ENCODE results near the gene NF1.
"Not testable (repeated sequence)": the region's sequence is repeated elsewhere in the genome, so short reads cannot be mapped to it uniquely, and the experiment has no call there.

Gene NF1

GRCh38 chr17:31122746-31123145, 28.0 kb downstream of the NF1 start:
- no peak for DNase-seq (ENCODE audit: low read depth in 4 of 4, low spot score in 1 of 4)

DNA sequence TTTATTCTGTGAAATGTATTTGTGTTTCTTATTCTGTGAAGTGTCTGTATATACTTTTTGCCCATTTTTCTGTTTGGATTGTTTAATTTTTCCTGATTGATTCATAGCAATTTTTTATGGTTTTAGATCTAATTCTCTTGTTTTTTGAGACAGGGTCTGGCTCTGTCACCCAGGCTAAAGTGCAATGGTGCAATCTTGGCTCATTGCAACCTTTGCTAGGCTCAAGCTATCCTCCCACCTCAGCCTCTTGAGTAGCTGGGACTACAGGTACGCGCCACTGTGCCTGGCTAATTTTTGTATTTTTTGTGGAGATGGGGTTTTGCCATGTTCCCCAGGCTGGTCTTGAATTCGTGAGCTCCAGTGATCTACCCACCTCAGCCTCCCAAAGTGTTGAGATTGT, 31.5 kb downstream of the NF1 start:
- DNase-seq (ENCODE audit: low read depth in 4 of 4, low spot score in 1 of 4) = no peak

DNA sequence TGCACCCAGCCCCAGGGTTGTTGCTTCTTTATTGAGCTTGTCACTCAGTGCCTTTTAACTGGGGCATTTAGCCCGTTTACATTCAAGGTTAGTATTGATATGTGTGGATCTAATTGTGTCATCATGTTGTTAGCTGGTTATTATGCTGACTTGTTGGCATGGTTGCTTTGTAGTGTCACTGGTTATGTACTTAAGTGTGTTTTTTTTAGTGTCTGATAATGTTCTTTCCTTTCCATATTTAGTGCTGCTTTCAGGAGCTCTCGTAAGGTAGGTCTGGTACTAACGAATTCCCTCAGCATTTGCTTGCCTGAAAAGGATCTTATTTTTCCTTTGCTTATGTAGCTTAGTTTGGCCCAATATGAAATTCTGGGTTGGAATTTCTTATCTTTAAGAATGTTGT, 33.5 kb downstream of the NF1 start:
- DNase-seq (ENCODE audit: low read depth in 4 of 4, low spot score in 1 of 4) = no peak

DNA sequence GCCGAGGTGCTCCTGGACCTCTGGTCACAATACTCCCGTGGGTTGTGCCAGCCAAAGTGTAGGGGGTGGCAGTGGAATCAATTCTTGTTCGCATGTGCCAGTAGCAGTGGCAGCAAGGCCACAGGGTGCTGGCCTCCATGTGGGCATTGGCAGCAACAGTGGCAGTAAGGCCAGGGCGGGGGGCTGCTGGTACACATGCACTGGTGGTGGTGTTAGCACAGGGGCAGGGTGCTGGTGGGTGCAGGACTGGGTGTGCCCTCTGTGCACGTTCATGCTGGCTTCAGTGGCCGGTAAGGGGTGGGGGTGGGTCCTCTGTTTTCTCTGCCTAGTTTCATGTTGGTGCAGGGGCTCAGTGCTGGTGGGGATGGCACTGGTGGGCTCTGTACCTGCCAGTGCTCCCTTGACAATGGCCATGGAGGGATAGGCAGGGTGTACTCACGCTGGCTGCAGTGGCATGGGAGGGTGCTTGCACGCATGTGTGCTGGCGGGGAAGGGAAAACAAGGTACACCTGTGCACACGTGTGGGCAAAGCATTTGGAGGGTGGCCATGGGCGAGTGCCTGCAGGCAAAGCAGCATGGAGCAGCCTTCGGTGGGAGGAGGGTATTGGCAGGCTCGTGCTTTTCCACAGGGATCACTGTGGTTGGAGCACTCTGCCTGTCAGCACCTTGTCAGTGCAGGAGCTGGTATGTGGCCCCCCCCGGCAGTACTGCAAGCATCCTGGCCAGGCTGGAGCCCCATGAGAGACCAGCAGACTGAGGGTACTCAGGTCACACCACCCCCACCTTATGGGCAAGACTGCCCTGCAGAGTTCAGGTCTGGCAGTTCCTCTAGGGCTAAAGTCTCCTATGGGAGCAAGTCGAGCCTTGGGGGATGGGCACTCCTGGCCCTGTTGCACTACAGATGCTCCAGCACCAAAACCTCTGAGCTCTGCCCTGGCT, 35.8 kb downstream of the NF1 start:
- no peak for DNase-seq (ENCODE audit: low read depth in 4 of 4, low spot score in 1 of 4)

DNA sequence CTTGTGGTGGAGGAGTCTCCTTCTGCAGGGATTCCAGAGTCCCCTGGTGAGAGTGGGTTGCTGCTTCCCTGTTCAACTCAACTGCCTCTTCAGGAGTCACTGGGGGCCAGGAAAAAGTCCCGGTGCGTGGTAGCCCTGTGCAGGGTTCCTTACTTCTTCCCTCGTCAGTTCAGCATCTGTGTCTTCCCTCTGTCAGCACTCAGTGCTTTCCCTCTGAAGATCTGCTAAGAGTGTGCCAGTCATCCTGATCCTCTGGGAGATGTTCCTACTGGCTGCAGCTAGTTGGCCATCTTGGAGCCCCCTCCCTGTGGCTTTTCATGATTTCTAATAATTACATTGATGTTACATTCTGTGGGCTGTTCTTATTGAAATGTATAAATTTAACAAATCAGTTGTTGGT, 36.5 kb downstream of the NF1 start:
- DNase-seq (ENCODE audit: low read depth in 4 of 4, low spot score in 1 of 4) = no peak

DNA sequence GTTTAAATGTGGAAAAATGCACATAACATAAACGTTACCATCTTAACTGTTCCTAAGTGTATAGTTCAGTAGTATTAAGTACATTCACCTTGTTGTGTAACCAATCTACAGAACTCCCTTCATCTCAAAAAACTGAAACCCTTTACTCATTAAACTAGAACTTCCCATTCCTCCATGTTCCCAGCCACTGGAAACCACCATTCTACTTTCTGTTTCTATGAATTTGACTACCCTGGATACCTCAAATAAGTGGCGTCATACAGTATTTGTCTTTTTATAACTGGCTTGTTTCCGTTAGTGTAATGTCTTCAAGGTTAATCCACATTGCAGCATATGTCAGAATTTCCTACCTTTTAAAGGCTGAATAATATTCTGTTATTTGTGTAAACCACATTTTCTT, 38.2 kb downstream of the NF1 start:
- no peak for DNase-seq (ENCODE audit: low read depth in 4 of 4, low spot score in 1 of 4)

DNA sequence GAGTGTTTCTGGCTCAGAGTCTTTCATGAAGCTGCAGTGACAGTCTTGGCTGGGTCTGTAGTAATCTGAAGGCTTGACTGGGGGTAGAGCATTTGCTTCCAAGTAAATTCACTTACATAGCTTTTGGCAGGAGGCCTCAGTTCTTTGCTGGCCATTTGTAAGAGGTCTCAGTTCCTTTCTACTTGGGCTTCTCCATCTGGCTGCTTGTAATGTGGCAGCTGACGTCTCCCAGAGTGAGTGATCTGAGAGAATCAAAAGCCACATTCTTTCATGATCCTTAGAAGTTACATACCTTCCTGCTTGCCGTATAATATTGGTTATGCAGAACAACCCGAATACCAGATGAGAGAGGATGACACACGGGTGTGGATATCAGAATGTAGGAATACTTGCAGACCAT, 39.8 kb downstream of the NF1 start:
- no peak for DNase-seq (ENCODE audit: low read depth in 4 of 4, low spot score in 1 of 4)

DNA sequence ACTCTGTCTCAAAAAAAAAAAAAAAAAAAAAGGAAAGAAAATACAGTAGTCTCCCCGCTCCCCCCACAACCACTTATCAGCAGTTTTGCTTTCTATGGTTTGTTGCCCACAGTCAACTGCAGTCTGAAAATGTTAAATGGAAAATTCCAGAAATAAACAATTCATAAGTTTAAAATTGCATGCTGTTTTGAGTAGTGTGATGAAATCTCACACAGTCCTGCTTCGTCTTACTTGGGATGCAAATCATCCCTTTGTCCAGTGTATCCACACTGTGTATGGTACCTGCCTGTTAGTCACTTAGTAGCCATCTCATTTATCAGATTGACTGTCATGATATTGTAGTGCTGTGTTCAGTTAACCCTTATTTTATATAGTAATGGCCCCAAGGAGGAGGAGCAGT, 41.5 kb downstream of the NF1 start:
- no peak for DNase-seq (ENCODE audit: low read depth in 4 of 4, low spot score in 1 of 4)

DNA sequence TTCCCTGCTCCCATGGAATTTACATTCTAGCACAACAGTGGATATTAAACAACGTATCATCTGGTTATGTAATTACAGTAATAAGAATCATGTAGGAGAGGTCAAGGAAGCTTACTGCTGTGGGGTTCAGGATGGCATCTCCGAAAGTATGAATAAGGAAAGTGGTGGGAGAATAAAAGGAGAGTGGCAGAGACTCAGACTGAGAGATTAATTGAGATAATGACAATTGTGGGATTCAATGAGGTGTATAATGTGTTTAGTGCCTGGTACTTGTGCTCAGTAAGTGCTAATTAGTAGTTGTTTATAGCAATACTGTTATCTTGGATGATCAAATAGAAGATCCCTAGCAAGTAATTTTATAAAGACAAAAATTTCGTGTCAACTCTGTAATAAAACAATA, 45.3 kb downstream of the NF1 start:
- DNase-seq (ENCODE audit: low read depth in 4 of 4, low spot score in 1 of 4) = no peak

DNA sequence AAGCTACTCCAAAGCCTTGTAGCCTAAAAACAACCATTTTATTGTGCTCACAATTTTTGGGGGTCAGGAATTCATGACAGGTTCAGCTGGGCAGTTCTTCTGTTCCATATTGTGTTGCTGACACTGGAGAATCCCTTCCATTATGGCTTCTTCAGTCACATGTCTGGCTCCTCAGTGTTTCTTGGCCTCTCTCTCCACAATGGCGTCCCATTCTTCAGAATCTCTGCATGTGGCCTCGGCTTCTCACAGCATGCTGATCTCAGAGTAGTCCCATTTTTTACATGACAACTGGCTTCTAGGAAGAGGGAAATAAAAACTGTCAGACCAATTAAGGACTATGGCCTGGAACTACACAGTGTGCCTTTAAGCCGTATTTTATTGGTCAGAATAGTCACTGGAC, 49.7 kb downstream of the NF1 start:
- no peak for DNase-seq (ENCODE audit: low read depth in 4 of 4, low spot score in 1 of 4)

- no peak for DNase-seq (ENCODE audit: low read depth in 4 of 4, low spot score in 1 of 4)
Measured at GRCh38 chr17:31144836-31145235, 50.1 kb downstream of the NF1 start.

GRCh38 chr17:31147507-31148202, 52.9 kb downstream of the NF1 start:
- no peak for DNase-seq (ENCODE audit: low read depth in 4 of 4, low spot score in 1 of 4)

GRCh38 chr17:31148205-31148604, 53.4 kb downstream of the NF1 start:
- no peak for DNase-seq (ENCODE audit: low read depth in 4 of 4, low spot score in 1 of 4)

- no peak for DNase-seq (ENCODE audit: low read depth in 4 of 4, low spot score in 1 of 4)
Measured at GRCh38 chr17:31152271-31152670, 57.5 kb downstream of the NF1 start.

DNA sequence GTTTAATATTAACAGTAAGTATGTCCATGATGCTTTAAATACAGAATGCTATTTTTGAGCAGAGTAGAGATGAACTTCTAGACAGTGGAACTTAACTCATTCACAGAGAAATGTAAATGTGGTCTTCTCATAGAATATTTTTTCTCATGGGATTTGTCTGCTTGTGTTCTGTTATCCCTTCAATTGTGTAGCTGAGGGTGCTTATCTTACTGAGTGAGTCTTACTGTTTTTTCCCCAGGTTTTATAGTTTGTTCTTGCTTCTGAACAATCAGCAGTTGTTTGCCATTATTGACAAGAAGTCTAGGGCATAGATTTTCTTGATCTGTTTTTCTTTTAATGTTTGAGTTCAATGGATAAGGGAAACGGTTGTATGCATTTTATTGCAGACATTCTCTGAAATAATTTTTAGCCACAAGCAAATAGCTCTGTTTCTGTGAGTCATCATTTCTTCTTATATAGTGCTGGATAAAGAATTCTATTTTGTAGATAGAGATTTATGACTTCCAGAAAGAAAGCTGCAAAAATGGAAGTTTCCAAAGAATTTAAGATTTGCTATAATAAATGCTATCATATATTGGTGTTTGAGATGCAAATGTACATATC, 60.5 kb downstream of the NF1 start:
- DNase-seq (ENCODE audit: low read depth in 4 of 4, low spot score in 1 of 4) = no peak

DNA sequence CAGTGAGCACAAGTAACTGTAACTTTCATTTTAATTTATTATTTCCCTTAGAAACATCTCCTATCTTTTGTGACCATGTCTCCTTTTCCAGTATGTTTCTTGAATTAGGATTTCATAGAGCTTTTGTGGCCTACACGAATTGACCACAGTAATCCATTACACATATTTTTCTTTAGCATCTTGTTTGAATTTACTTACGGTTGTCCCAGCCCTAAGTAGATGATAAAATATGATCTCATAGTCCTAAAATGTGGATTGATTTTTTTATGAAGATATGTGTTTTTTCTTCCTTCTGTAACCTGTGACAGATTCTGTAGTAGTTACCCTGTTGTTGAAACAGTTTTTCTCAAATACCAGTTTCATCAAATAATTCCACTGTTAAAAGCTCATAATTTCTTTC, 61.5 kb downstream of the NF1 start:
- DNase-seq (ENCODE audit: low read depth in 4 of 4, low spot score in 1 of 4) = no peak

DNA sequence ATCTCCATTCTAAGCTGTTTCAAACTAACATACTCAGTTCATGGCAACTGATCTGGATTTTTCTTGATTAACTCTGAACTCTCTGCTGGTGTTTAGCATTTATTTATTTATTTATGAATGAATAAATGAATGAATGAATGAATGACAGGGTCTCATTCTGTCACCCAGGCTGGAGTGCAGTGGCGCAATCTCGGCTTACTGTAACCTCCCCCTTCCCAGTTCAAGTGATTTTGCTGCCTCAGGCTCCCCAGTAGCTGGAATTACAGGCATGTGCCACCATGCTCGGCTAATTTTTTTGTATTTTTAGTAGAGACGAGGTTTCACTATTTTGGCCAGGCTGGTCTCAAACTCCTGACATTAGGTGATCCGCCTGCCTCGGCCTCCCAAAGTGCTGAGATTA, 62.1 kb downstream of the NF1 start:
- not testable (repeated sequence) for DNase-seq (ENCODE audit: low read depth in 4 of 4, low spot score in 1 of 4)

- no peak for DNase-seq (ENCODE audit: low read depth in 4 of 4, low spot score in 1 of 4)
Measured at GRCh38 chr17:31158746-31159377, 64.1 kb downstream of the NF1 start.

DNA sequence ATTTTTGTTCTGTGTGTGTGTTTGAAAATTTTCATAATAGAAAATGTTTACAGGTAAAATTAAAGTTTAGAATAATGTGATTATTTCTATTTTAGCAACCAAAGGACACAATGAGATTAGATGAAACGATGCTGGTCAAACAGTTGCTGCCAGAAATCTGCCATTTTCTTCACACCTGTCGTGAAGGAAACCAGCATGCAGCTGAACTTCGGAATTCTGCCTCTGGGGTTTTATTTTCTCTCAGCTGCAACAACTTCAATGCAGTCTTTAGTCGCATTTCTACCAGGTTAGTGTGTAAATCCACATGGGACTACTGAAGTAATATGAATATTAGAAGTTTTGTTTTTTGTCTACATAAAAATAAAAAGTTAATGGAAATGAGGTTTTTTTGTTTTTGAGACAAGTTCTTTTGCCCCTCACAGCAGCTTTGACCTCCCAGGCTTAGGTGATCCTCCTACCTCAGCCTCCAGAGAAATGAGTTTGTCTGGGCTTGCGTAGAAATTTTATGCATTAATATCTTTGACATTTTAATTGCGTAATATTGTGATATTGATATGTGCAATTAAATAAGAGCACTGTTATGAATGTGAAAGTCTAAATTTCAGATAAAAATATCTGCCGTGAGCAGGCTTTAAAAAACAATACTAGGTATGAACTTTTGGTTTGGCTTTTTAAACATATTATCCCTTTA, 68.5 kb downstream of the NF1 start:
- no peak for DNase-seq (ENCODE audit: low read depth in 4 of 4, low spot score in 1 of 4)

GRCh38 chr17:31167111-31167510, 72.3 kb downstream of the NF1 start:
- DNase-seq (ENCODE audit: low read depth in 4 of 4, low spot score in 1 of 4) = no peak

GRCh38 chr17:31171701-31172100, 76.9 kb downstream of the NF1 start:
- DNase-seq (ENCODE audit: low read depth in 4 of 4, low spot score in 1 of 4) = no peak
